CD14-positive monocyte (primary cell): ENCODE measurements around the gene RFC3. TPM values are rescaled to one million over a fixed set of nuclear protein-coding genes. Genes with fewer than 3 reads are reported as not detected.

Source experiments
- DNase-seq, 3 donors: peaks; one replicate each; pipeline ENCODE4 v3.0.0-alpha.2; 2011 to 2022
- H2AFZ ChIP-seq: 2 replicates; pipeline ENCODE4 v1.6.0; 2012; ENCODE audit warnings: mild to moderate bottlenecking, low read depth, low read length, inconsistent platforms; ENCODE audit not compliant: insufficient read depth, poor library complexity, severe bottlenecking
- H3K27ac ChIP-seq, 2 donors: 1 replicate in 1 of 2; 2 replicates in 1 of 2; pipeline ENCODE4 v1.5.1; 2012 to 2013; ENCODE audit warnings: low read length in 2 of 2, control low read depth in 1 of 2, inconsistent platforms in 1 of 2, low read depth in 1 of 2, mild to moderate bottlenecking in 1 of 2
- H3K27me3 ChIP-seq, 2 donors: one replicate each; pipeline versions ENCODE4 v1.6.0 to v1.6.1; 2011 to 2013; ENCODE audit warnings: low read length in 2 of 2; ENCODE audit not compliant: control insufficient read depth in 2 of 2, insufficient read depth in 2 of 2
- H3K36me3 ChIP-seq, 2 donors: replicated peaks in 1 of 2; 1 replicate in 1 of 2; 2 replicates in 1 of 2; pipeline versions ENCODE4 v1.5.1 to v1.6.1; 2012 to 2013; ENCODE audit warnings: low read length in 2 of 2, control low read depth in 1 of 2, inconsistent platforms in 1 of 2, mild to moderate bottlenecking in 1 of 2; ENCODE audit not compliant: insufficient read depth in 2 of 2, control insufficient read depth in 1 of 2
- H3K4me1 ChIP-seq, 2 donors: 1 replicate in 1 of 2; 2 replicates in 1 of 2; pipeline versions ENCODE4 v1.5.1 to v1.6.1; 2012 to 2013; ENCODE audit warnings: low read length in 2 of 2, control low read depth in 1 of 2, inconsistent platforms in 1 of 2, mild to moderate bottlenecking in 1 of 2, moderate library complexity in 1 of 2; ENCODE audit not compliant: insufficient read depth in 2 of 2, control insufficient read depth in 1 of 2
- H3K4me2 ChIP-seq: replicated peaks from 2 replicates; pipeline ENCODE3; 2012; ENCODE audit warnings: low read length, moderate library complexity, mild to moderate bottlenecking; ENCODE audit not compliant: poor library complexity, severe bottlenecking; ENCODE audit errors: extremely low read depth
- H3K4me3 ChIP-seq, 3 experiments: fragments of 200-600 bp in 1 of 3; sonication (generic) in 1 of 3; replicated peaks in 1 of 3; 1 replicate in 2 of 3; 2 replicates in 1 of 3; pipeline ENCODE4 v1.5.1; 2011 to 2013; ENCODE audit warnings: low read length in 3 of 3, mild to moderate bottlenecking in 3 of 3, control low read depth in 2 of 3, low read depth in 2 of 3, inconsistent platforms in 1 of 3, moderate library complexity in 1 of 3
- H3K79me2 ChIP-seq: 2 replicates; pipeline ENCODE4 v1.6.0; 2012; ENCODE audit warnings: mild to moderate bottlenecking, control low read depth, inconsistent platforms, low read length, moderate library complexity; ENCODE audit not compliant: insufficient read depth
- H3K9ac ChIP-seq: 2 replicates; pipeline ENCODE4 v1.6.0; 2017; ENCODE audit warnings: low read length, mild to moderate bottlenecking; ENCODE audit not compliant: insufficient read depth, poor library complexity, severe bottlenecking
- H3K9me3 ChIP-seq, 2 donors: replicated peaks in 1 of 2; 1 replicate in 1 of 2; 2 replicates in 1 of 2; pipeline versions ENCODE4 v1.5.1 to v1.6.1; 2012 to 2013; ENCODE audit warnings: low read length in 2 of 2, control low read depth in 1 of 2; ENCODE audit not compliant: control insufficient read depth in 1 of 2, insufficient read depth in 1 of 2
- H4K20me1 ChIP-seq: 2 replicates; pipeline ENCODE4 v1.6.0; 2012; ENCODE audit warnings: mild to moderate bottlenecking, low read length, control low read depth, moderate library complexity; ENCODE audit not compliant: insufficient read depth
- H3K27ac Mint-ChIP-seq, 7 donors: one replicate each; pipeline ENCODE4 v1.8.0; 2020; ENCODE audit warnings: mild to moderate bottlenecking in 7 of 7, mixed read lengths in 7 of 7, moderate library complexity in 6 of 7, inconsistent platforms in 2 of 7
- H3K27me3 Mint-ChIP-seq, 3 donors: one replicate each; pipeline ENCODE4 v1.8.0; 2021 to 2022; ENCODE audit warnings: low read depth in 3 of 3, mild to moderate bottlenecking in 3 of 3, mixed read lengths in 3 of 3, moderate library complexity in 3 of 3, inconsistent platforms in 1 of 3
- H3K36me3 Mint-ChIP-seq, 2 donors: one replicate each; pipeline ENCODE4 v1.8.0; 2020; ENCODE audit warnings: mixed read lengths in 2 of 2, inconsistent platforms in 1 of 2, mild to moderate bottlenecking in 1 of 2
- H3K4me1 Mint-ChIP-seq: one replicate; pipeline ENCODE4 v1.8.0; 2020; ENCODE audit warnings: mild to moderate bottlenecking, mixed read lengths
- H3K4me3 Mint-ChIP-seq, 2 donors: one replicate each; pipeline ENCODE4 v1.8.0; 2020; ENCODE audit warnings: mild to moderate bottlenecking in 2 of 2, mixed read lengths in 2 of 2, moderate library complexity in 1 of 2
- H3K9me3 Mint-ChIP-seq, 7 donors: one replicate each; pipeline ENCODE4 v1.8.0; 2020 to 2022; ENCODE audit warnings: mixed read lengths in 7 of 7, mild to moderate bottlenecking in 6 of 7, moderate library complexity in 6 of 7, inconsistent platforms in 2 of 7
- WGBS: methylation state at CpG from one replicate; pipeline ENCODE4 v1.1.5; 2013; ENCODE audit warnings: missing lambda C conversion rate; ENCODE audit not compliant: insufficient coverage; 5-methylcytosine and 5-hydroxymethylcytosine counted together
- intact Hi-C, 2 donors: fragments of 100-400 bp; cut with micrococcal nuclease; formaldehyde crosslinking; loops; one replicate each; pipeline versions ENCODE4 v1.15.0 to v1.15.1; 2023
- polyA plus RNA-seq, 3 donors: library from polyadenylated mRNA; depleted of rRNA in 1 of 3; unstranded in 2 of 3; stranded (reverse) in 1 of 3; fragments of 300-500 nt in 2 of 3; fragments of >200 nt in 1 of 3; fragmentation: Illumina TruSeq in 2 of 3; gene quantifications; 1 replicate in 2 of 3; 2 replicates in 1 of 3; pipeline ENCODE4 v1.2.3, GENCODE V29; 2012 to 2021
- TF ChIP-seq, protein P1 (sequence below): fragments of 200-600 bp; IDR thresholded peaks from one replicate; pipeline ENCODE4 v1.8.0; 2022; ENCODE audit warnings: antibody characterized with exemption, mild to moderate bottlenecking

Gene RFC3
- polyA plus RNA-seq, 3 donors, result 2.5 to 5.3 (median 4.1) TPM

DNA sequence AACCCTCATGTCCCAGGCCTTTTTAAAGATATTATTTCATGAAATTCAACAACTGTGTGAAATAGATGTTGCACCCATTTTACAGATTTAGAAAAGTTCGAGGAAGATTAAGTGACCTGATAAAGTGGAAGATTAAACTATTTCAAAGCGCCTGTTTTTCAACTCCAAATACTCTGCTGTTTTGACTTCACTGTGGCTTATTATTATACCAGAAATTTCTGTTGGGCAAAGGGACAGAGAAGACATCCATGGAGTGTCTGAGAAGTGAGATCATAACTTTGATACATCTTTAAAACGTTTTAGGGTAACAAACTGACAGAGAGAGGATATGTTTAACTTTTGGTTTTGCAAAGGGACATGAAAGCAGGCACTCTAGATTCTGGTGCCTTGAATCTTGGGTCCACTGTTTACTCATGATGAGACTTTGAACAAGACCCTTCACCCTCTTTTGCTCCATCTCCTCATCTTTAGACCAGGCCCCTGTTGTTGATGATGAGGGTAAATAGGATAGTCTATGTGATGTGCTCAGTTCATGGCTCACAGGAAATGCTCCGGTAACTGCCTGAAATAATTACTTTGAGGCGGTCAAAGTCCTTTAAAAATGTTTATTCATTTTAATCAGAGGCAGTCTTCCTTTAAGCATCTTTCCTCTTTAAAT lies 55.4 kb downstream of the RFC3 start:
- H3K4me2 ChIP-seq, result no peak overlapping the region
- no peaks in the 10 kb centered on the region for H3K9me3 ChIP-seq
- no peak overlapping the region for H3K9ac ChIP-seq
- no peak overlapping the region for H3K4me3 Mint-ChIP-seq
- no peak overlapping the region for H2AFZ ChIP-seq
- no peaks in the 10 kb centered on the region for H3K79me2 ChIP-seq
- DNase-seq, result no peak
- TF ChIP-seq, protein P1, sequence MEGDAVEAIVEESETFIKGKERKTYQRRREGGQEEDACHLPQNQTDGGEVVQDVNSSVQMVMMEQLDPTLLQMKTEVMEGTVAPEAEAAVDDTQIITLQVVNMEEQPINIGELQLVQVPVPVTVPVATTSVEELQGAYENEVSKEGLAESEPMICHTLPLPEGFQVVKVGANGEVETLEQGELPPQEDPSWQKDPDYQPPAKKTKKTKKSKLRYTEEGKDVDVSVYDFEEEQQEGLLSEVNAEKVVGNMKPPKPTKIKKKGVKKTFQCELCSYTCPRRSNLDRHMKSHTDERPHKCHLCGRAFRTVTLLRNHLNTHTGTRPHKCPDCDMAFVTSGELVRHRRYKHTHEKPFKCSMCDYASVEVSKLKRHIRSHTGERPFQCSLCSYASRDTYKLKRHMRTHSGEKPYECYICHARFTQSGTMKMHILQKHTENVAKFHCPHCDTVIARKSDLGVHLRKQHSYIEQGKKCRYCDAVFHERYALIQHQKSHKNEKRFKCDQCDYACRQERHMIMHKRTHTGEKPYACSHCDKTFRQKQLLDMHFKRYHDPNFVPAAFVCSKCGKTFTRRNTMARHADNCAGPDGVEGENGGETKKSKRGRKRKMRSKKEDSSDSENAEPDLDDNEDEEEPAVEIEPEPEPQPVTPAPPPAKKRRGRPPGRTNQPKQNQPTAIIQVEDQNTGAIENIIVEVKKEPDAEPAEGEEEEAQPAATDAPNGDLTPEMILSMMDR, result no peak
- no peak overlapping the region for H3K27ac Mint-ChIP-seq
- intact Hi-C loops, result no loop called here
- no peaks in the 10 kb centered on the region for H3K9me3 Mint-ChIP-seq
- H3K27me3 ChIP-seq, result no peaks in the 10 kb centered on the region
- H3K27ac ChIP-seq, result no peak overlapping the region
- no peak overlapping the region for H3K4me3 ChIP-seq
- H4K20me1 ChIP-seq, result no peaks in the 10 kb centered on the region
- no peaks in the 10 kb centered on the region for H3K4me1 Mint-ChIP-seq
- 57% methylated on average over 1 of the region's 5 CpGs for WGBS
- no peaks in the 10 kb centered on the region for H3K4me1 ChIP-seq
- no peaks in the 10 kb centered on the region for H3K27me3 Mint-ChIP-seq
- H3K36me3 ChIP-seq, result no peaks in the 10 kb centered on the region
- no peaks in the 10 kb centered on the region for H3K36me3 Mint-ChIP-seq

DNA sequence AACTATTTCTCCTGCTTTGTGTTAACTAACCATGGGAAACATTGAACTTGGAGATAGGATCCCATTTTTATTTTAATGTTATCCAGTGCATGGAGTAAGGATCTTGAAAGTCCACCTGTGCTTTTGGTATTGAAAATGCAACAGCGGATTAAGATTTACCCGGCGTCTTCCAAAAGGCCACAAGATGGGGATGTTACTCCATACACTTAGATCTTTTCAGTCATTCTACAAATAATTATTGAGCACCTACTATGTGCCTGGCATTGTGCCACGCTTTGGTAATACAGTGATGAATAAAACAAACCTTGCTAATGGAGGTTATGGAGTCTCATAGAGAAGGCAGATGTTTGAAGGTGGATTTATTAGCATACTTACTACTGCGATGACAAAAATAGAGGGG lies 56.9 kb downstream of the RFC3 start:
- Mint-ChIP-seq H3K4me3 (no peak overlapping the region), H3K27ac (peak overlapping the region in 1 of 7 donors; percentile 11), H3K36me3 (no peaks in the 10 kb centered on the region), H3K4me1 (no peaks in the 10 kb centered on the region), H3K27me3 (no peaks in the 10 kb centered on the region), H3K9me3 (peaks cover 0 to 3% (median 0%) of the 10 kb centered on the region in 7 donors)
- H3K36me3 ChIP-seq, result no peaks in the 10 kb centered on the region
- H3K9ac ChIP-seq, result no peak overlapping the region
- no peak overlapping the region for H3K4me3 ChIP-seq
- no peaks in the 10 kb centered on the region for H3K4me1 ChIP-seq
- no peak overlapping the region for H2AFZ ChIP-seq
- DNase-seq, result no peak
- H3K27me3 ChIP-seq, result no peaks in the 10 kb centered on the region
- H3K4me2 ChIP-seq, result no peak overlapping the region
- no peaks in the 10 kb centered on the region for H3K79me2 ChIP-seq
- 94% methylated on average over 3 of the region's 5 CpGs for WGBS
- intact Hi-C loops, result no loop called here
- no peak overlapping the region for H3K27ac ChIP-seq
- no peaks in the 10 kb centered on the region for H3K9me3 ChIP-seq
- no peaks in the 10 kb centered on the region for H4K20me1 ChIP-seq
- TF ChIP-seq, protein P1, result no peak
